Mesenchymal stem cell (in vitro differentiated cells and primary cell): ENCODE results near the gene ZC3H13.

ENCODE experiments used
- DNase-seq: peaks from one replicate; pipeline ENCODE4 v3.0.0-alpha.2; 2013
- H2AFZ ChIP-seq: one replicate; pipeline ENCODE4 v1.6.1; 2013; ENCODE audit warnings: low read depth, mild to moderate bottlenecking, control low read depth, inconsistent platforms, low read length, moderate library complexity
- H2AK5ac ChIP-seq: 2 replicates; pipeline ENCODE4 v1.6.1; 2013; ENCODE audit warnings: low read length, moderate library complexity, mild to moderate bottlenecking, inconsistent platforms; ENCODE audit not compliant: severe bottlenecking
- H2BK120ac ChIP-seq: one replicate; pipeline ENCODE4 v1.6.1; 2013; ENCODE audit warnings: low read depth, mild to moderate bottlenecking, inconsistent platforms, low read length, moderate library complexity
- H2BK12ac ChIP-seq, 2 experiments: one replicate each; pipeline ENCODE4 v1.6.1; 2013; ENCODE audit warnings: inconsistent platforms in 2 of 2, low read length in 2 of 2, mild to moderate bottlenecking in 2 of 2, moderate library complexity in 2 of 2, control low read depth in 1 of 2
- H2BK15ac ChIP-seq: one replicate; pipeline ENCODE4 v1.6.1; 2013; ENCODE audit warnings: mild to moderate bottlenecking, low read depth, inconsistent platforms; ENCODE audit not compliant: poor library complexity, severe bottlenecking
- H2BK5ac ChIP-seq: 2 replicates; pipeline ENCODE4 v1.6.1; 2013; ENCODE audit warnings: low read depth, mild to moderate bottlenecking, low read length, control low read depth, inconsistent platforms; ENCODE audit not compliant: poor library complexity, severe bottlenecking
- H3K14ac ChIP-seq, 2 experiments: one replicate each; pipeline ENCODE4 v1.6.1; 2013; ENCODE audit warnings: inconsistent platforms in 2 of 2, low read length in 2 of 2, control low read depth in 1 of 2, mild to moderate bottlenecking in 1 of 2, moderate library complexity in 1 of 2
- H3K18ac ChIP-seq, 2 experiments: one replicate each; pipeline ENCODE4 v1.6.1; 2013; ENCODE audit warnings: inconsistent platforms in 2 of 2, low read length in 2 of 2, control low read depth in 1 of 2, low read depth in 1 of 2, mild to moderate bottlenecking in 1 of 2
- H3K23ac ChIP-seq, 2 experiments: one replicate each; pipeline ENCODE4 v1.6.1; 2013; ENCODE audit warnings: inconsistent platforms in 2 of 2, low read length in 2 of 2, mild to moderate bottlenecking in 2 of 2, moderate library complexity in 2 of 2, control low read depth in 1 of 2
- H3K27ac ChIP-seq: 2 replicates; pipeline ENCODE4 v1.5.1; 2013; ENCODE audit warnings: mild to moderate bottlenecking, moderate library complexity, low read length, control low read depth, inconsistent platforms; ENCODE audit not compliant: poor library complexity, severe bottlenecking
- H3K27me3 ChIP-seq, 2 experiments: 2 replicates each; pipeline versions ENCODE4 v1.6.1 to v1.7.0; 2013; ENCODE audit warnings: low read length in 2 of 2, mild to moderate bottlenecking in 2 of 2, moderate library complexity in 2 of 2, control low read depth in 1 of 2, inconsistent platforms in 1 of 2; ENCODE audit not compliant: control insufficient read depth in 1 of 2, insufficient read depth in 1 of 2
- H3K36me3 ChIP-seq, 2 experiments: 2 replicates each; pipeline versions ENCODE4 v1.6.1 to v1.7.0; 2013; ENCODE audit warnings: low read length in 2 of 2, control low read depth in 1 of 2, inconsistent platforms in 1 of 2, low read depth in 1 of 2, mild to moderate bottlenecking in 1 of 2; ENCODE audit not compliant: insufficient read depth in 2 of 2, control insufficient read depth in 1 of 2
- H3K4ac ChIP-seq, 2 experiments: one replicate each; pipeline ENCODE4 v1.6.1; 2013; ENCODE audit warnings: inconsistent platforms in 2 of 2, low read length in 2 of 2, mild to moderate bottlenecking in 2 of 2, moderate library complexity in 2 of 2, control low read depth in 1 of 2, low read depth in 1 of 2
- H3K4me1 ChIP-seq: 2 replicates; pipeline ENCODE4 v1.6.1; 2013; ENCODE audit warnings: low read depth, low read length, control low read depth; ENCODE audit not compliant: control insufficient read depth, insufficient read depth
- H3K4me2 ChIP-seq: 2 replicates; pipeline ENCODE4 v1.6.1; 2013; ENCODE audit warnings: low read length, mild to moderate bottlenecking, inconsistent platforms; ENCODE audit not compliant: poor library complexity, severe bottlenecking
- H3K4me3 ChIP-seq, 2 experiments: 2 replicates each; pipeline versions ENCODE4 v1.5.1 to v1.7.0; 2013; ENCODE audit warnings: low read length in 2 of 2, mild to moderate bottlenecking in 2 of 2, control low read depth in 1 of 2, low read depth in 1 of 2; ENCODE audit not compliant: insufficient read depth in 1 of 2
- H3K79me1 ChIP-seq: replicated peaks from 2 replicates; pipeline ENCODE4 v1.6.1; 2013; ENCODE audit warnings: mild to moderate bottlenecking, control low read depth, low read length, inconsistent platforms; ENCODE audit not compliant: poor library complexity, severe bottlenecking
- H3K9ac ChIP-seq: 2 replicates; pipeline ENCODE4 v1.7.0; 2013; ENCODE audit warnings: mild to moderate bottlenecking, low read length, moderate library complexity
- H3K9me3 ChIP-seq: 2 replicates; pipeline ENCODE4 v1.7.0; 2013; ENCODE audit warnings: mild to moderate bottlenecking, low read length; ENCODE audit not compliant: control insufficient read depth
- H4K8ac ChIP-seq: one replicate; pipeline ENCODE4 v1.6.1; 2013; ENCODE audit warnings: inconsistent platforms, mild to moderate bottlenecking, low read length, moderate library complexity
- H4K91ac ChIP-seq: one replicate; pipeline ENCODE4 v1.6.1; 2013; ENCODE audit warnings: mild to moderate bottlenecking, low read length, inconsistent platforms
- WGBS: methylation state at CpG from one replicate; pipeline ENCODE4 v1.1.7; 2013; ENCODE audit warnings: mixed read lengths; 5-methylcytosine and 5-hydroxymethylcytosine counted together

ZC3H13 gene

DNA sequence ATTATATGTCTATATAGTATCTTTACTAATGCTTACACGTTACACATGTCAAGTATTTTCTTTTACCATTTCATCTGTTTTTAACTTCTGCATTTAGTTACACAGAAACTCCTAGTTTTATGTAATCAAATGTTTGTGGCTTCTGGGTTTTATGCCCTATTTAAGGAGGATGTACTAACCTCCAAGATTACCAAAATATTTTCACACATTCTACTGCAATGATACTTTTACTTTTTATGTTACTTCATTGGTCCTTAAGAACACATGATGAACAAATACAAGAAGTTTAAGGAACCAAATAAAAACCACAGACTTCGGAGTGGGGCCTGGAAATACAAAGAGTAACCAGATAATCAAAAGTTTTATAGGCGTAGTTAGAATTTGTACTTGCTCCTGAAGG, 37.2 kb downstream of the ZC3H13 start:
- H4K91ac ChIP-seq: no peak overlapping the region
- H3K4ac ChIP-seq: no peak overlapping the region
- H3K79me1 ChIP-seq: peaks cover 7% of the 10 kb centered on the region
- no peak overlapping the region for H3K14ac ChIP-seq
- no peaks in the 10 kb centered on the region for H3K27me3 ChIP-seq
- H2BK5ac ChIP-seq: no peak overlapping the region
- peaks cover 4 to 71% of the 10 kb centered on the region in 2 experiments for H3K36me3 ChIP-seq
- H2BK15ac ChIP-seq: no peak overlapping the region
- H3K23ac ChIP-seq: no peak overlapping the region
- no peak overlapping the region for H2AFZ ChIP-seq
- no peak overlapping the region for H3K27ac ChIP-seq
- no peaks in the 10 kb centered on the region for H3K9me3 ChIP-seq
- H3K9ac ChIP-seq: no peak overlapping the region
- no peak overlapping the region for H4K8ac ChIP-seq
- no CpG with 5 or more reads among the region's 3 CpGs for WGBS
- no peak overlapping the region for H3K4me3 ChIP-seq
- no peak overlapping the region for H2BK120ac ChIP-seq
- H3K4me1 ChIP-seq: no peaks in the 10 kb centered on the region
- DNase-seq: no peak
- no peak overlapping the region for H2BK12ac ChIP-seq
- H2AK5ac ChIP-seq: no peak overlapping the region
- no peak overlapping the region for H3K4me2 ChIP-seq
- H3K18ac ChIP-seq: no peak overlapping the region

DNA sequence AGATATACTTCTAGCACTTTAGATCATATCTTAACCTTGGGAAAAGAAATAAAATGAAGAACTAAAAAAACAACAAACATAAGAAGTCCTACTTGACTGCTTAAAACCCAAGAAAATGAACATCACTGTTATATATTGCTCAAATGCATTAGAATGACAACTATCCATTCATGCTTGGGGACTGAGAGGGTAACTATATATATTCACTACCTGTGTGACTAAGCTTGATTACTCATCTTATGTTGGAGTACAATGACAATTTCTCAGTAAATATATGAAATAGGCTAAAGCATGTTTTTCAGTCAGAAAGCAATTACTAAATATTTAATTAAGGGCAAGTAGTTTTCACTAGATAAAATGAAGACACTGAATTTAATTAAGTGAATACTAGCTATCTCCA, 40.1 kb downstream of the ZC3H13 start:
- no peaks in the 10 kb centered on the region for H3K9me3 ChIP-seq
- no peak overlapping the region for H2BK15ac ChIP-seq
- no peak overlapping the region for H2BK12ac ChIP-seq
- no peak overlapping the region for H3K27ac ChIP-seq
- H3K4ac ChIP-seq: no peak overlapping the region
- no peak overlapping the region for H2BK120ac ChIP-seq
- no peaks in the 10 kb centered on the region for H3K4me1 ChIP-seq
- no peak overlapping the region for H4K8ac ChIP-seq
- no peak overlapping the region for H3K4me3 ChIP-seq
- no peak overlapping the region for H2AFZ ChIP-seq
- no peak overlapping the region for H2BK5ac ChIP-seq
- no peak overlapping the region for H4K91ac ChIP-seq
- H3K27me3 ChIP-seq: no peaks in the 10 kb centered on the region
- H3K79me1 ChIP-seq: peaks cover 4% of the 10 kb centered on the region
- DNase-seq: no peak
- no peak overlapping the region for H3K23ac ChIP-seq
- H3K4me2 ChIP-seq: no peak overlapping the region
- no peak overlapping the region for H2AK5ac ChIP-seq
- H3K36me3 ChIP-seq: peaks cover 4 to 71% of the 10 kb centered on the region in 2 experiments
- no peak overlapping the region for H3K9ac ChIP-seq
- no peak overlapping the region for H3K18ac ChIP-seq
- no peak overlapping the region for H3K14ac ChIP-seq

DNA sequence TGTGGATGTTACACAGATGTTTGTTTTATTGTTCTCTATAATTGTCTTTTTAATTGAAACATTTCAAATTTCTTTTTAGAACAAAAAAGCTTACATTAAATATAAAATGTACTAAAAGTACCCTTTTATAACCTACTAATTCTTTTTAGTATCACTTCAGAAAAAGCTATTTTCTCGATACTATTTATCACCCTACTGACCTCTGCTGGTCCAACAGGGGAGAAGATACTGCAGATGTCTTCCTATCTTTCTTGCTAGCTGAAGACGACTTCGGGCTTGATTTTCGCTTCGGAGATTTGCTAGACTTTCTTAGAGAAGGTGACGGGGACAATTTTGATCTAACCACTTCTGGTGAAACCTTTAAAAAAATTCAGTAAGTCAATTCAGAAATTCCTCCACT, 42.4 kb downstream of the ZC3H13 start:
- no peak overlapping the region for H2AK5ac ChIP-seq
- H3K4me3 ChIP-seq: no peak overlapping the region
- no peak overlapping the region for H2AFZ ChIP-seq
- H3K27ac ChIP-seq: no peak overlapping the region
- no peak overlapping the region for H3K4me2 ChIP-seq
- no peak overlapping the region for H3K14ac ChIP-seq
- H2BK120ac ChIP-seq: no peak overlapping the region
- H3K9me3 ChIP-seq: no peaks in the 10 kb centered on the region
- no peak overlapping the region for H2BK12ac ChIP-seq
- no peak overlapping the region for H3K18ac ChIP-seq
- no peaks in the 10 kb centered on the region for H3K27me3 ChIP-seq
- H2BK5ac ChIP-seq: no peak overlapping the region
- peak; percentile 13 for DNase-seq
- 91% methylated on average over 6 of the region's 6 CpGs for WGBS
- no peak overlapping the region for H3K4ac ChIP-seq
- no peak overlapping the region for H4K91ac ChIP-seq
- no peak overlapping the region for H2BK15ac ChIP-seq
- peaks cover 9% of the 10 kb centered on the region for H3K79me1 ChIP-seq
- no peaks in the 10 kb centered on the region for H3K4me1 ChIP-seq
- H3K36me3 ChIP-seq: peaks cover 12 to 60% of the 10 kb centered on the region in 2 experiments
- no peak overlapping the region for H4K8ac ChIP-seq
- H3K9ac ChIP-seq: no peak overlapping the region
- H3K23ac ChIP-seq: no peak overlapping the region

DNA sequence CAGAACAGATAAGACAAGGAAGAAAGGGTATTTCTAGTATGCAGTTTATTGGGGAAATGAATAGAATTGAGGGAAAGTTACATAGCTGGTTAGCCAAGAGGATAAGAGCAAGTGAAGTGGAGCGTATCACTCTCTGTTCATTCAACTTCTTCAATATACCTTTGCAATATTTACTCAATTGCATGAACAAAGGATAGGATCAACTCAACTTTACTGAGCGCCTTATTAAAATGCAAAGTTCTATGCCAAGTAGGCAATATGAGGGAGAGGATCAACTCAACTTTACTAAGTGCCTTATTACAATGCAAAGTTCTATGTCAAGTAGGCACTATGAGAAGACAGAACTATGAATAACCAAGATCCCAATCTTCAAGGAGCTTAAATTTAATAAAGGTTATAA, 43.9 kb downstream of the ZC3H13 start:
- H4K8ac ChIP-seq: no peak overlapping the region
- peaks cover 12 to 63% of the 10 kb centered on the region in 2 experiments for H3K36me3 ChIP-seq
- no peak overlapping the region for H3K4ac ChIP-seq
- H3K4me2 ChIP-seq: no peak overlapping the region
- H3K27me3 ChIP-seq: no peaks in the 10 kb centered on the region
- H2BK120ac ChIP-seq: no peak overlapping the region
- H3K14ac ChIP-seq: no peak overlapping the region
- H2AFZ ChIP-seq: no peak overlapping the region
- no peak overlapping the region for H3K18ac ChIP-seq
- H3K27ac ChIP-seq: no peak overlapping the region
- H2BK15ac ChIP-seq: no peak overlapping the region
- no peak overlapping the region for H2AK5ac ChIP-seq
- no peak overlapping the region for H3K9ac ChIP-seq
- H3K23ac ChIP-seq: no peak overlapping the region
- H3K79me1 ChIP-seq: peaks cover 9% of the 10 kb centered on the region
- H3K4me1 ChIP-seq: no peaks in the 10 kb centered on the region
- no peaks in the 10 kb centered on the region for H3K9me3 ChIP-seq
- H4K91ac ChIP-seq: no peak overlapping the region
- no peak overlapping the region for H2BK5ac ChIP-seq
- DNase-seq: no peak
- no peak overlapping the region for H3K4me3 ChIP-seq
- WGBS: 100% methylated on average over 1 of the region's 2 CpGs
- no peak overlapping the region for H2BK12ac ChIP-seq
